D721Med (cell line): Measurements from ENCODE around the gene PVR.

Experiments used
- DNase-seq: peaks from one replicate; pipeline ENCODE4 v3.0.0; 2011; ENCODE audit warnings: low spot score; ENCODE audit not compliant: insufficient read length
- FAIRE-seq: peaks from 2 replicates; lab custom pipeline; 2011; peaks lifted over from hg19 to GRCh38; lab: Jason Lieb, UNC
- TF ChIP-seq, protein P1 (sequence below): IDR thresholded peaks from 2 replicates; pipeline ENCODE4 v1.5.1; 2012; ENCODE audit warnings: mild to moderate bottlenecking, control low read depth; ENCODE audit not compliant: insufficient read depth; ENCODE audit errors: missing control alignments

Gene PVR

DNA sequence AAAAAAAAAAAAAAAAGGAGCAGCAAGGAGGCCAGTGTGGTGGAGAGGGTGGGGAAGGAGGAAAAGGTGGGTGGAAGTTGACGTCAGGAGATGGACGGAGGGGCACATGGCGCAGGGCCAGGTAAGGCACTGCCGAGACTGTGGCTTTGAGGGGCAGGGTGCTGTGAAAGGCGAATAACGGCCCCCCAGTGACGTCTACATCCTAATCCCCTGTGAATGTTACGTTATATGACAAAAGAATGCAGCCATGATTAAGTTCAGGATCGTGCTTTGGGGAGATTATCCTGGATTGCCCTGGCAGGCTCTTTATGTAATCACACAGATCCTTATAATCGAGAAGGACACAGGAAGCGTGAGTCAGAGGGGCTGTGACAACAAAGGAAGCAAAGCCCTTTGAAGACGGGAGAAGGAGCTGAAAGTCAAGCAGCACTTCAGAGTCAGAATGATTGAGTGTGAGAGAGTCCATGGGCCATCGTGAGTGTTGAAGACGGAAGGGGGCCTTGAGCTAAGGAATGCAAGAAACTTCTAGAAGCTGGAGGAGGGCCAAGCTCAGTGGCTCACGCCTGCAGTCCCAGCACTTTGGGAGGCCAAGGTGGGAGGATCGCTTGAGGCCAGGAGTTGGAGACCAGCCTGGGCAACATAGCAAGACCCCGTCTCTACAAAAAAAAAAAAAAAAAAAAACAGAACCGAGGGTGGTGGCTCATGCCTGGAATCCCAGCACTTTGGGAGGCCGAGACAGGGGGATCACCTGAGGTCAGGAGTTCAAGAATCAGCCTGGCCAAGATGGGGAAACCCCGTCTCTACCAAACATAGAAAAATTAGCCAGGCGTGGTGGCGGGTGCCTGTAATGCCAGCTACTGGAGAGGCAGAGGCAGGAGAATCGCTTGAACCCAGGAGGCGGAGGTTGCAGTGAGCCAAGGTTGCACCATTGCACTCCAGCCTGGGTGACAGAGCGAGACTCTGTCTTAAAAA lies 41.5 kb downstream of the PVR start:
- FAIRE-seq (no peak), DNase-seq (peak; percentile 64)
- TF ChIP-seq, protein P1, sequence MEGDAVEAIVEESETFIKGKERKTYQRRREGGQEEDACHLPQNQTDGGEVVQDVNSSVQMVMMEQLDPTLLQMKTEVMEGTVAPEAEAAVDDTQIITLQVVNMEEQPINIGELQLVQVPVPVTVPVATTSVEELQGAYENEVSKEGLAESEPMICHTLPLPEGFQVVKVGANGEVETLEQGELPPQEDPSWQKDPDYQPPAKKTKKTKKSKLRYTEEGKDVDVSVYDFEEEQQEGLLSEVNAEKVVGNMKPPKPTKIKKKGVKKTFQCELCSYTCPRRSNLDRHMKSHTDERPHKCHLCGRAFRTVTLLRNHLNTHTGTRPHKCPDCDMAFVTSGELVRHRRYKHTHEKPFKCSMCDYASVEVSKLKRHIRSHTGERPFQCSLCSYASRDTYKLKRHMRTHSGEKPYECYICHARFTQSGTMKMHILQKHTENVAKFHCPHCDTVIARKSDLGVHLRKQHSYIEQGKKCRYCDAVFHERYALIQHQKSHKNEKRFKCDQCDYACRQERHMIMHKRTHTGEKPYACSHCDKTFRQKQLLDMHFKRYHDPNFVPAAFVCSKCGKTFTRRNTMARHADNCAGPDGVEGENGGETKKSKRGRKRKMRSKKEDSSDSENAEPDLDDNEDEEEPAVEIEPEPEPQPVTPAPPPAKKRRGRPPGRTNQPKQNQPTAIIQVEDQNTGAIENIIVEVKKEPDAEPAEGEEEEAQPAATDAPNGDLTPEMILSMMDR: no peak

DNA sequence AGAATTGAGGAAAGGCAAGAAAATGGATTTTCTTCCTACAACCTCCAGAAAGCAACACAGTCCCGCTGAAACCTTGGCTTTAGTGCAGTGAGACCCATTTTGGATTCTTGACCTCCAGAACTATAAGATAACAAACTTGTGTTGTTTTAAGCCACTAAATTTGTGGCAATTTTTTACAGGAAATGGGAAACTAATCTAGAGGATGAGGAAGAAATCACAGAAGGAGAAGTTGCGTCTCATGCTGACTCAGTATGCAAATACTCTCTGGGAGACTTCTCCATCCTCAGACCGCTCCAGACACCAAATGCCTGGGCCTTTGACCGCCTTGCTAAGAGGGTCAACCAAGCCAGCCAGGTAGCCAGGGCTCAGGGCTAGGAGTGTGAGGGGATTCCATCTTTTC lies 42.2 kb downstream of the PVR start:
- TF ChIP-seq, protein P1: no peak
- no peak for FAIRE-seq
- no peak for DNase-seq

DNA sequence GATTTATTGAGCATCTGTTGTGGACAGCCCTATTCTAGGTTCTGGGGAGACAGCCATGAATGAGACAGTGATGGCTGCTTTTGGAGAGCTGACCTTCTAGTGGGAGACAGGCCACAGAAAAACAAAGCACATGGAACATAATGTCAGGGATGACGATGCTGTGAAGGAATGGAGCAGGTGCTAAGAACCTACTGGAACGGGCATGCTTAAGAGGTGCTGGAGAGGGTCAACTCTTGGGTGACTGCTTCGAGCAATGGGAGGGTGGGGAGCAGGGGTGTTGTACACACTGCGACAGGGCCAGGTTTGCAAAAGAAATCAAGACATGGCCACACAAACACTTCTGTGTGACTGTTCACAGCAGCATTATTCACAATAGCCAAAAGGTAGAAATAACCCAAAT lies 43.2 kb downstream of the PVR start:
- FAIRE-seq (no peak), DNase-seq (no peak)
- TF ChIP-seq, protein P1: no peak

DNA sequence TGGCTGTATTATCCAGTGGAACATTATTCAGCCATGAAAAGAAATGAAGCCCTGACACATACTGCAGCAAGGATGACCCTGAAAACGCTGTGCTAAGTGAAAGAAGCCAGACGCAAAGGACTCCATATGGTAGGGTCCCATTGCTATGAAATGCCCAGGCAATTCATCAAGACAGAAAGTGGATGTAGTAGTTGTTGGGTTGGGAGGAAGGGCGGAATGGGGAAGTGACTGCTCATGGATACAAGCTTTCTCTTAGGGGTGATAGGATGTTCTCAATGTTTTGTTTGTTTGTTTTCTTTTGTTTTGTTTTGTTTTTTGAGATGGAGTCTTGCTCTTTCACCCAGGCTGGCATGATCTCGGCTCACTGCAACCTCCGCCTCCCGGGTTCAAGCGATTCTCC lies 44.2 kb downstream of the PVR start:
- FAIRE-seq (no peak), DNase-seq (no peak)
- TF ChIP-seq, protein P1: no peak

GRCh38 chr19:44689290-44690130 lies 45.8 kb downstream of the PVR start:
- peak; percentile 72 for DNase-seq
- no peak for FAIRE-seq
- TF ChIP-seq, protein P1: peak; percentile 82

- TF ChIP-seq, protein P1: no peak
- DNase-seq (no peak), FAIRE-seq (no peak)
These were observed 46.4 kb downstream of the PVR start for GRCh38 chr19:44690131-44690440.
